Mucosa of rectum (tissue), 2 donors: ENCODE results near the gene LYRM7.

Experiments used
- H3K27ac ChIP-seq, 2 donors: one replicate each; pipeline ENCODE4 v1.7.0; 2013; ENCODE audit warnings: inconsistent platforms in 2 of 2, low read depth in 2 of 2, low read length in 2 of 2
- H3K27me3 ChIP-seq, 2 donors: one replicate each; pipeline ENCODE4 v1.7.0; 2013; ENCODE audit warnings: low read length in 2 of 2; ENCODE audit not compliant: control insufficient read depth in 2 of 2, insufficient read depth in 2 of 2
- H3K36me3 ChIP-seq, 2 donors: one replicate each; pipeline ENCODE4 v1.7.0; 2013; ENCODE audit warnings: low read length in 2 of 2; ENCODE audit not compliant: control insufficient read depth in 2 of 2, insufficient read depth in 2 of 2
- H3K4me1 ChIP-seq, 2 donors: one replicate each; pipeline ENCODE4 v1.7.0; 2013; ENCODE audit warnings: low read length in 2 of 2, mild to moderate bottlenecking in 1 of 2; ENCODE audit not compliant: control insufficient read depth in 2 of 2, insufficient read depth in 2 of 2
- H3K4me3 ChIP-seq, 2 donors: one replicate each; pipeline ENCODE4 v1.7.0; 2013; ENCODE audit warnings: low read length in 2 of 2
- H3K9ac ChIP-seq, 2 donors: one replicate each; pipeline ENCODE4 v1.7.0; 2013; ENCODE audit warnings: low read length in 2 of 2, low read depth in 1 of 2, mild to moderate bottlenecking in 1 of 2
- H3K9me3 ChIP-seq, 2 donors: one replicate each; pipeline ENCODE4 v1.7.0; 2013; ENCODE audit warnings: low read length in 2 of 2; ENCODE audit not compliant: control insufficient read depth in 2 of 2
- donor health status: healthy.
- donor health status: Normal muscosa, but diverticular disease.

Gene LYRM7

GRCh38 chr5:131225282-131225974 lies 54.7 kb downstream of the LYRM7 start:
- Histone ChIP-seq H3K4me3 (peak overlapping the region; percentile 4 to 7), H3K4me1 (peaks cover 25 to 27% of the 10 kb centered on the region in 2 donors), H3K36me3 (no peaks in the 10 kb centered on the region), H3K27ac (peak overlapping the region; percentile 71 to 82), H3K27me3 (no peaks in the 10 kb centered on the region), H3K9ac (no peak overlapping the region), H3K9me3 (no peaks in the 10 kb centered on the region)

GRCh38 chr5:131226899-131227298 lies 56.2 kb downstream of the LYRM7 start:
- no peaks in the 10 kb centered on the region for H3K27me3 ChIP-seq
- H3K27ac ChIP-seq, result no peak overlapping the region
- no peaks in the 10 kb centered on the region for H3K36me3 ChIP-seq
- H3K4me1 ChIP-seq, result peaks cover 25 to 27% of the 10 kb centered on the region in 2 donors
- H3K9me3 ChIP-seq, result no peaks in the 10 kb centered on the region
- no peak overlapping the region for H3K9ac ChIP-seq
- H3K4me3 ChIP-seq, result no peak overlapping the region

DNA sequence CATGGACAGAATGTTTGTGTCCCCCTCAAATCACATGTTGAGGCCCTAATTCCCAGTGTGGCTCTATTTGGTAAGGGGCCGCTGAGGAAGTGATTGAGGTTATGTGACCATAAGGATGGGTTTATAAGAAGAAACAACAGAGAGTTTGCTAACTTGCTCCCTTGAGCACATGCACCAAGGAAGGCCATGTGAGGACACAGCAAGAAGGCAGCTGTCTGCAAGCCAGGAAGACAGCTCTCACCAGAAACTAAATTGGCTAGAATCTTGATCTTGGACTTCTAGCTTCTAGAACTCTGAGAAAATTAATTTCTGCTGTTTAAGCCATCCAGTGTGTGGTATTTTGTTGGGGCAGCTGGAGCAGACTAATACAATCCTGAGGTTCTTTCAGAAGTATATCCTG lies 57.9 kb downstream of the LYRM7 start:
- no peak overlapping the region for H3K27ac ChIP-seq
- no peaks in the 10 kb centered on the region for H3K9me3 ChIP-seq
- H3K4me1 ChIP-seq, result peaks cover 21 to 22% of the 10 kb centered on the region in 2 donors
- no peaks in the 10 kb centered on the region for H3K27me3 ChIP-seq
- no peak overlapping the region for H3K4me3 ChIP-seq
- no peaks in the 10 kb centered on the region for H3K36me3 ChIP-seq
- H3K9ac ChIP-seq, result no peak overlapping the region

DNA sequence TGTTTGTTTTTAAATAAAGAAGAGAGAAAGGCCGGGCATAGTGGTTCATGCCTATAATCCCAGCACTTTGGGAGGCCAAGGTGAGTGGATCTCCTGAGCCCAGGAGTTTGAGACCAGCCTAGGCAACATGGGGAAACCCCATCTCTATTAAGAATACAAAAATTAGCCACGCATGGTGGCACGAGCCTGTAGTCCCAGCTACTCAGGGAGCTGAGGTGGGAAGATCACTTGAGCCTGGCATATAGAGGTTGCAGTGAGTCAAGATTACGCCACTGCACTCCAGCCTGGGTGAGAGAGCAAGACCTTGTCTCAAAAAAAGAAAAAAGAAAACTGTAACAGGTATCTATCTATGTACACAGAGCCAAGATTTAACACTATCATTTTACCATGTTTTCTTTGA lies 58.9 kb downstream of the LYRM7 start:
- Histone ChIP-seq H3K4me3 (no peak overlapping the region), H3K36me3 (no peaks in the 10 kb centered on the region), H3K27ac (no peak overlapping the region), H3K4me1 (peaks cover 12% of the 10 kb centered on the region in 2 donors), H3K9ac (no peak overlapping the region), H3K9me3 (no peaks in the 10 kb centered on the region), H3K27me3 (no peaks in the 10 kb centered on the region)

DNA sequence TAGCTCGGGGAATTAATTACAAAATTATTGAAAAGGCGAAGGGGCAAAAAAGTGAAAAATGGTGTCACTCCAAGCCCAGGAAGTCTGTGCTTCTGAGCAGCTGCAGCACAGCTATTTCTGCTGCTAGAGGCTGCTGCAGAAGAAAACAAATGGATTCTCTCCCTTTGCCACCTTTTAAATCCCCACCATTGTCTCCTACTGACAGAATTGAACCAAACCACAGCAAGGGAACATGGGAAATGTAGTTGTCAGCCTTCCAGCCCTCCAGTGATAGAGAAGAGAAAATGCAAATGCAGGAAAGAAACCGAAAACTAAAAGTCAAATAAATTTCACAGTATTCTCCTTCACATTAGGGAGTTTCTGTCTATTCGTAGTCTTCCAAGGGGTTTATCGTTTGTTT lies 59.7 kb downstream of the LYRM7 start:
- no peaks in the 10 kb centered on the region for H3K9me3 ChIP-seq
- peaks cover 4 to 8% of the 10 kb centered on the region in 2 donors for H3K4me1 ChIP-seq
- H3K36me3 ChIP-seq, result no peaks in the 10 kb centered on the region
- no peak overlapping the region for H3K27ac ChIP-seq
- H3K27me3 ChIP-seq, result no peaks in the 10 kb centered on the region
- no peak overlapping the region for H3K4me3 ChIP-seq
- no peak overlapping the region for H3K9ac ChIP-seq

DNA sequence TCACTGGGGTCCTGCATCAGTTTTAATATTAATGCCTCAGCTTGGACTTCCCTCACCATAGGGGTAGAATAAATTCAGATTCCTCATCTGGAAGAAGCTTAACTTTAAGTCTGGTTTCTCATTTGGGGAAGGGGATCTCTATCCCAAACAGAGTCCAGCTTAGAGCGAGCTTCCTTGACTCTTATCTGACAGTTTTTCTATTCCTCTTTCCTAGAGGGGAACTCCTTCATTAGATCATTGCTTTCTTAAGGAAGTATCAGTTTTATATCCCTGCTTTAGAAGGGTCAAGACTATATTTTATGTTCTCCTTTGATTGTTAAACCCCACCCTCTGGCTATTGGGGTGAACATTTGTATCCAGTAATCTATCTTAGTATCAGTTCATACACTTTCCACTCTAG lies 68.9 kb downstream of the LYRM7 start:
- H3K9me3 ChIP-seq, result no peaks in the 10 kb centered on the region
- H3K4me3 ChIP-seq, result no peak overlapping the region
- H3K4me1 ChIP-seq, result peaks cover 0 to 2% of the 10 kb centered on the region in 2 donors
- H3K36me3 ChIP-seq, result no peaks in the 10 kb centered on the region
- H3K27me3 ChIP-seq, result no peaks in the 10 kb centered on the region
- H3K9ac ChIP-seq, result no peak overlapping the region
- no peak overlapping the region for H3K27ac ChIP-seq

DNA sequence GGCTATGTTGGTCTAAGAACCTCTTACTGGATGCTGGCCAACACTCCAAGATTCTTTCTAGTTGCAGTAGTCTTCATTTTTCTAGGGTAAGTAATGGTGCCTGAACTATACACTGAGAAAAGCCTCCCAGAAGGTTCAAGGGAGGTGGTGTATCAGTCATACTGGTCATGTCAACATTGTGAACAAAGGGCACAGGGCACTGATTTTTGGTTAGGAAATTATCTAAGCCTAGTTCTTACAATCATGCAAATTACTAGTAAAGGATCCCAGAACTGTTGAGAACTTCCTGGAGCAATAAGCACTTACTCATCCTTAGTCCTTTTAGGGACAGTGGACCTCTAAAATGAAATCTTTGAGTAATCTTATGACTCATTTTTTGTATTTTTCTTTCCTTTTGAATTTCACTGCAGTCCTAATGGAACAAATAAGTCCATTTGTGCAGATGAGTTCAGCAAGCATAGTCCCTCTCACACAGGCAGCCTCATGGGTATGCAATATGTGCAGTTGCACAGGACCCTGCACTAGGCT lies 72.0 kb downstream of the LYRM7 start:
- no peak overlapping the region for H3K4me3 ChIP-seq
- H3K9ac ChIP-seq, result no peak overlapping the region
- H3K4me1 ChIP-seq, result peaks cover 0 to 2% of the 10 kb centered on the region in 2 donors
- no peaks in the 10 kb centered on the region for H3K9me3 ChIP-seq
- H3K27ac ChIP-seq, result no peak overlapping the region
- no peaks in the 10 kb centered on the region for H3K36me3 ChIP-seq
- H3K27me3 ChIP-seq, result no peaks in the 10 kb centered on the region

DNA sequence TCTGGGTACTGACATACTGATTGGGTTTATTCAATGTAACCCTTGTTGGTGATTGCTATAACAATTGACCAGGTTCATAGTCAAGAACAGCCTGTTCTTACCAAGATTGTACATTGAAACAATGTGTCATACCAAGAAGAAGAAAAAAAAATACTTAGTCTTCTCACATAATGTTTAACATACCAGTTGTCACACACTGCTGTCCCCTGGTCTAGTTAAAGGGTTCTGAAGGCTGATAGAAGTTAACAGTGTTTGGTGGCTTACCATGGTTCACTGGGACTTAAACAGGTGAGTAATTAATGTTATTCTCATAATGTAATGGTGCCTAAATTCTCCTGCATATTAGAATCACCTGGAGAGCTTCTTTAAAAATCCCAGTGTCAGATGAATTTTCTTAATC lies 74.6 kb downstream of the LYRM7 start:
- H3K9ac ChIP-seq, result no peak overlapping the region
- H3K27me3 ChIP-seq, result no peaks in the 10 kb centered on the region
- no peak overlapping the region for H3K4me3 ChIP-seq
- H3K9me3 ChIP-seq, result no peaks in the 10 kb centered on the region
- peak overlapping the region; percentile 7 to 68 for H3K27ac ChIP-seq
- no peaks in the 10 kb centered on the region for H3K4me1 ChIP-seq
- no peaks in the 10 kb centered on the region for H3K36me3 ChIP-seq

- no peaks in the 10 kb centered on the region for H3K4me1 ChIP-seq
- H3K9ac ChIP-seq, result no peak overlapping the region
- no peaks in the 10 kb centered on the region for H3K27me3 ChIP-seq
- no peaks in the 10 kb centered on the region for H3K36me3 ChIP-seq
- H3K27ac ChIP-seq, result peak overlapping the region; percentile 5 to 68
- no peak overlapping the region for H3K4me3 ChIP-seq
- no peaks in the 10 kb centered on the region for H3K9me3 ChIP-seq
These were observed 75.2 kb downstream of the LYRM7 start for GRCh38 chr5:131245948-131246347.

DNA sequence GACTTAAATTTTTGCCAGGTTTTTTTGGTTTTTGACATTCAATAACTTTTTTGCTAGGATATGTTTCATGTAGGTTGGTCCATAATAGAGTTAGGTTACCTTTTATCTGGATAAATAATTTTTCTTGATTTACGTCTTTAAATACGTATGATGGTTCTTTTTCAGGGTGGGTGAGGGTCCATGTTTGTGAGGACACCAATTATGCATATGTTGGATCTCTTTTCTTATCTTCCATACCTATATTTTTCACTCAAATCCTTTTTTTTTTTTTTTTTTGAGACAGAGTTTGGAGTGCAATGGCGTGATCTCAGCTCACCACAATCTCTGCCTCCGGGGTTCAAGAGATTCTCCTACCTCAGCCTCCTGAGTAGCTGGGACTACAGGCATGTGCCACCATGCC lies 75.8 kb downstream of the LYRM7 start:
- Histone ChIP-seq H3K9me3 (no peaks in the 10 kb centered on the region), H3K27me3 (no peaks in the 10 kb centered on the region), H3K36me3 (no peaks in the 10 kb centered on the region), H3K4me3 (no peak overlapping the region), H3K27ac (no peak overlapping the region), H3K4me1 (peaks cover 0 to under 1% of the 10 kb centered on the region in 2 donors), H3K9ac (no peak overlapping the region)
